Measurements from ENCODE around the gene C13orf46.

The C13orf46 gene

DNA sequence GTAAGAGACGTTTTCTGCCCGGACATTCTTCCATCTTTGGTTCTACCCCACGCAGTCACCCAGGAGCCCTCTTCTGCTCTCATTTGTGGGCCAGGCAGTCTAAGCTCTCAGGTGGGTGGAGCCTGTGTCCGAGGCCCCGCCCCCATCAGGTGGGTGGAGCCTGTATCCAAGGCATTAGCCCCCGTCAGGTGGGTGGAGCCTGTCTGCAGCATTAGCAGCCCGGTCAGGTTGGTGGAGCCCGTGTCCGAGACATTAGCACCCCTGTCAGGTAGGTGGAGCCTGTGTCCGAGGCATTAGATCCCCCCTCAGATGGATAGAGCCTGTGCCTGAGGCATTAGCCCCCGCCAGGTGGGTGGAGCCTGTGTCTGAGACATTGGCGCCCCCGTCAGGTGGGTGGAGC lies 45.5 kb upstream of the C13orf46 start:
- no peak overlapping the region for H3K4me3 ChIP-seq (ENCODE audit: control insufficient read depth in 1 of 7, extremely low read depth in 1 of 7, insufficient read depth in 4 of 7, low read depth in 2 of 7, low read length in 6 of 7)
- no peaks in the 10 kb centered on the region for H3K9me3 ChIP-seq (ENCODE audit: control extremely low read depth in 1 of 5, control insufficient read depth in 4 of 5, insufficient read depth in 2 of 5, low read depth in 1 of 5, low read length in 4 of 5)
- no peaks in the 10 kb centered on the region for H3K27me3 ChIP-seq (replicated peaks in 2 of 5; ENCODE audit: control insufficient read depth in 4 of 5, insufficient read depth in 5 of 5, low read length in 4 of 5)
- H3K4me1 ChIP-seq (ENCODE audit: control extremely low read depth in 1 of 4, control insufficient read depth in 4 of 4, insufficient read depth in 4 of 4, low read length in 3 of 4): no peaks in the 10 kb centered on the region
- peak; percentile 10 to 30 (median 19) for DNase-seq
- POLR2A ChIA-PET: no interaction called here
- H3K36me3 ChIP-seq (ENCODE audit: control insufficient read depth in 4 of 4, insufficient read depth in 4 of 4, low read length in 3 of 4): peaks cover 3 to 85% (median 67%) of the 10 kb centered on the region in 4 experiments
- WGBS (ENCODE audit: insufficient coverage): 94% methylated on average over 12 of the region's 13 CpGs
- no peak overlapping the region for H3K27ac ChIP-seq (ENCODE audit: insufficient read depth in 1 of 2, low read depth in 1 of 2, low read length in 2 of 2, poor library complexity in 1 of 2, severe bottlenecking in 2 of 2)
- CTCF ChIA-PET: no interaction called here

- 97% methylated on average over 20 of the region's 20 CpGs for WGBS (ENCODE audit: insufficient coverage)
- Histone ChIP-seq H3K4me3 (ENCODE audit: control insufficient read depth in 1 of 7, extremely low read depth in 1 of 7, insufficient read depth in 4 of 7, low read depth in 2 of 7, low read length in 6 of 7) (no peak overlapping the region), H3K27ac (ENCODE audit: insufficient read depth in 1 of 2, low read depth in 1 of 2, low read length in 2 of 2, poor library complexity in 1 of 2, severe bottlenecking in 2 of 2) (no peak overlapping the region), H3K9me3 (ENCODE audit: control extremely low read depth in 1 of 5, control insufficient read depth in 4 of 5, insufficient read depth in 2 of 5, low read depth in 1 of 5, low read length in 4 of 5) (no peaks in the 10 kb centered on the region), H3K36me3 (ENCODE audit: control insufficient read depth in 4 of 4, insufficient read depth in 4 of 4, low read length in 3 of 4) (peaks cover under 1 to 81% (median 64%) of the 10 kb centered on the region in 4 experiments), H3K27me3 (replicated peaks in 2 of 5; ENCODE audit: control insufficient read depth in 4 of 5, insufficient read depth in 5 of 5, low read length in 4 of 5) (no peaks in the 10 kb centered on the region), H3K4me1 (ENCODE audit: control extremely low read depth in 1 of 4, control insufficient read depth in 4 of 4, insufficient read depth in 4 of 4, low read length in 3 of 4) (no peaks in the 10 kb centered on the region)
- ChIA-PET POLR2A (no interaction called here), CTCF (no interaction called here)
- DNase-seq: no peak
Measured at GRCh38 chr13:114018461-114019055, 44.7 kb upstream of the C13orf46 start.

GRCh38 chr13:114017966-114018365 lies 44.1 kb upstream of the C13orf46 start:
- WGBS (ENCODE audit: insufficient coverage): 85% methylated on average over 16 of the region's 23 CpGs
- Histone ChIP-seq H3K27me3 (replicated peaks in 2 of 5; ENCODE audit: control insufficient read depth in 4 of 5, insufficient read depth in 5 of 5, low read length in 4 of 5) (no peaks in the 10 kb centered on the region), H3K27ac (ENCODE audit: insufficient read depth in 1 of 2, low read depth in 1 of 2, low read length in 2 of 2, poor library complexity in 1 of 2, severe bottlenecking in 2 of 2) (no peak overlapping the region), H3K4me1 (ENCODE audit: control extremely low read depth in 1 of 4, control insufficient read depth in 4 of 4, insufficient read depth in 4 of 4, low read length in 3 of 4) (no peaks in the 10 kb centered on the region), H3K36me3 (ENCODE audit: control insufficient read depth in 4 of 4, insufficient read depth in 4 of 4, low read length in 3 of 4) (peaks cover 0 to 83% (median 63%) of the 10 kb centered on the region in 4 experiments), H3K4me3 (ENCODE audit: control insufficient read depth in 1 of 7, extremely low read depth in 1 of 7, insufficient read depth in 4 of 7, low read depth in 2 of 7, low read length in 6 of 7) (no peak overlapping the region), H3K9me3 (ENCODE audit: control extremely low read depth in 1 of 5, control insufficient read depth in 4 of 5, insufficient read depth in 2 of 5, low read depth in 1 of 5, low read length in 4 of 5) (no peaks in the 10 kb centered on the region)
- ChIA-PET CTCF (interaction anchor here (1.3 kb wide), 1 partner anchor 23 kb away, joined by 5 read pairs; no protein-coding TSS in a partner anchor), POLR2A (no interaction called here)
- DNase-seq: no peak

- ChIA-PET POLR2A (no interaction called here), CTCF (interaction anchor here (1.3 kb wide), 1 partner anchor 22 kb away, joined by 5 read pairs; no protein-coding TSS in a partner anchor)
- DNase-seq: peak in 1 of 3 donors; percentile 4
- no peaks in the 10 kb centered on the region for H3K27me3 ChIP-seq (replicated peaks in 2 of 5; ENCODE audit: control insufficient read depth in 4 of 5, insufficient read depth in 5 of 5, low read length in 4 of 5)
- H3K36me3 ChIP-seq (ENCODE audit: control insufficient read depth in 4 of 4, insufficient read depth in 4 of 4, low read length in 3 of 4): peaks cover 4 to 81% (median 64%) of the 10 kb centered on the region in 4 experiments
- H3K9me3 ChIP-seq (ENCODE audit: control extremely low read depth in 1 of 5, control insufficient read depth in 4 of 5, insufficient read depth in 2 of 5, low read depth in 1 of 5, low read length in 4 of 5): no peaks in the 10 kb centered on the region
- no peak overlapping the region for H3K4me3 ChIP-seq (ENCODE audit: control insufficient read depth in 1 of 7, extremely low read depth in 1 of 7, insufficient read depth in 4 of 7, low read depth in 2 of 7, low read length in 6 of 7)
- no peaks in the 10 kb centered on the region for H3K4me1 ChIP-seq (ENCODE audit: control extremely low read depth in 1 of 4, control insufficient read depth in 4 of 4, insufficient read depth in 4 of 4, low read length in 3 of 4)
- no peak overlapping the region for H3K27ac ChIP-seq (ENCODE audit: insufficient read depth in 1 of 2, low read depth in 1 of 2, low read length in 2 of 2, poor library complexity in 1 of 2, severe bottlenecking in 2 of 2)
- WGBS (ENCODE audit: insufficient coverage): 89% methylated on average over 28 of the region's 29 CpGs
Measured at GRCh38 chr13:114017028-114017630, 43.3 kb upstream of the C13orf46 start.

- WGBS (ENCODE audit: insufficient coverage): 97% methylated on average over 25 of the region's 30 CpGs
- ChIA-PET CTCF (interaction anchor here (1.3 kb wide), 1 partner anchor 22 kb away, joined by 5 read pairs; no protein-coding TSS in a partner anchor), POLR2A (no interaction called here)
- no peak overlapping the region for H3K4me3 ChIP-seq (ENCODE audit: control insufficient read depth in 1 of 7, extremely low read depth in 1 of 7, insufficient read depth in 4 of 7, low read depth in 2 of 7, low read length in 6 of 7)
- DNase-seq: no peak
- H3K4me1 ChIP-seq (ENCODE audit: control extremely low read depth in 1 of 4, control insufficient read depth in 4 of 4, insufficient read depth in 4 of 4, low read length in 3 of 4): no peaks in the 10 kb centered on the region
- H3K9me3 ChIP-seq (ENCODE audit: control extremely low read depth in 1 of 5, control insufficient read depth in 4 of 5, insufficient read depth in 2 of 5, low read depth in 1 of 5, low read length in 4 of 5): peaks cover 0 to under 1% (median 0%) of the 10 kb centered on the region in 5 experiments
- no peak overlapping the region for H3K27ac ChIP-seq (ENCODE audit: insufficient read depth in 1 of 2, low read depth in 1 of 2, low read length in 2 of 2, poor library complexity in 1 of 2, severe bottlenecking in 2 of 2)
- H3K27me3 ChIP-seq (replicated peaks in 2 of 5; ENCODE audit: control insufficient read depth in 4 of 5, insufficient read depth in 5 of 5, low read length in 4 of 5): no peaks in the 10 kb centered on the region
- H3K36me3 ChIP-seq (ENCODE audit: control insufficient read depth in 4 of 4, insufficient read depth in 4 of 4, low read length in 3 of 4): peaks cover 4 to 80% (median 65%) of the 10 kb centered on the region in 4 experiments
Measured at GRCh38 chr13:114016321-114017027, 42.6 kb upstream of the C13orf46 start.

- POLR2A ChIA-PET: no interaction called here
- peaks cover 4 to 80% (median 66%) of the 10 kb centered on the region in 4 experiments for H3K36me3 ChIP-seq (ENCODE audit: control insufficient read depth in 4 of 4, insufficient read depth in 4 of 4, low read length in 3 of 4)
- no peaks in the 10 kb centered on the region for H3K4me1 ChIP-seq (ENCODE audit: control extremely low read depth in 1 of 4, control insufficient read depth in 4 of 4, insufficient read depth in 4 of 4, low read length in 3 of 4)
- peaks cover 0 to 4% (median 0%) of the 10 kb centered on the region in 5 experiments for H3K9me3 ChIP-seq (ENCODE audit: control extremely low read depth in 1 of 5, control insufficient read depth in 4 of 5, insufficient read depth in 2 of 5, low read depth in 1 of 5, low read length in 4 of 5)
- CTCF ChIA-PET: no interaction called here
- H3K4me3 ChIP-seq (ENCODE audit: control insufficient read depth in 1 of 7, extremely low read depth in 1 of 7, insufficient read depth in 4 of 7, low read depth in 2 of 7, low read length in 6 of 7): no peak overlapping the region
- H3K27ac ChIP-seq (ENCODE audit: insufficient read depth in 1 of 2, low read depth in 1 of 2, low read length in 2 of 2, poor library complexity in 1 of 2, severe bottlenecking in 2 of 2): no peak overlapping the region
- H3K27me3 ChIP-seq (replicated peaks in 2 of 5; ENCODE audit: control insufficient read depth in 4 of 5, insufficient read depth in 5 of 5, low read length in 4 of 5): no peaks in the 10 kb centered on the region
- 97% methylated on average over 10 of the region's 11 CpGs for WGBS (ENCODE audit: insufficient coverage)
- no peak for DNase-seq
Measured at GRCh38 chr13:114015969-114016295, 42.1 kb upstream of the C13orf46 start.

Measured in common myeloid progenitor, CD34-positive (primary cell).